ENCODE measurements around the gene ARRB1. TPM values are rescaled to one million over a fixed set of nuclear protein-coding genes. Genes with fewer than 3 reads are reported as not detected.
"Not testable (repeated sequence)": the region's sequence is repeated elsewhere in the genome, so short reads cannot be mapped to it uniquely, and the experiment has no call there.

ARRB1 gene
- total RNA-seq, 1 experiment from 2014 or later, result 9.1 TPM

- DNase-seq (ENCODE audit: low read depth), result peak; percentile 51
Observed at GRCh38 chr11:75371949-75372876, 20.8 kb upstream of the ARRB1 start.

- no peak for DNase-seq (ENCODE audit: low read depth)
Observed at GRCh38 chr11:75369560-75370255, 18.2 kb upstream of the ARRB1 start.

- not testable (repeated sequence) for DNase-seq (ENCODE audit: low read depth)
Observed at GRCh38 chr11:75366826-75367225, 15.4 kb upstream of the ARRB1 start.

- peak; percentile 31 for DNase-seq (ENCODE audit: low read depth)
Observed at GRCh38 chr11:75365711-75366181, 14.3 kb upstream of the ARRB1 start.

DNA sequence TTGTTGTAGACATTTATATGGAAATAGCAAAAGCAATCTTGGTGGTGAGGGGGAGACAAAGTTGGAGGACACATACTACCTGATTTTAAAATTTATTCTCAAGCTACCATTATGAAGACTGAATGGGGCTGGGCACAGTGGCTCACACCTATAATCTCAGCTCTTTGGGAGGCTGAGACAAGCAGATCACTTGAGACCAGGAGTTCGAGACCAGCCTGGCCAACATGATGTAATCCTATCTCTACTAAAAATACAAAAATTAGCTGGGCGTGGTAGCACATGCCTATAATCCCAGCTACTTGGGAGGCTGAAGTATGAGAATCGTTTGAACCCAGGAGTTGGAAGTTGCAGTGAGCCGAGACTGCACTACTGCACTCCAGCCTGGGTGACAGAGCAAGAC, 10.8 kb upstream of the ARRB1 start:
- DNase-seq (ENCODE audit: low read depth), result not testable (repeated sequence)

- no peak for DNase-seq (ENCODE audit: low read depth)
Observed at GRCh38 chr11:75356613-75357012, 5.2 kb upstream of the ARRB1 start.

GRCh38 chr11:75355051-75355450, 3.6 kb upstream of the ARRB1 start:
- no peak for DNase-seq (ENCODE audit: low read depth)

- no peak for DNase-seq (ENCODE audit: low read depth)
Observed at GRCh38 chr11:75352588-75353206, 1.2 kb upstream of the ARRB1 start.

- no peak for DNase-seq (ENCODE audit: low read depth)
Observed at GRCh38 chr11:75351791-75352587, 528 bp upstream of the ARRB1 start.

- DNase-seq (ENCODE audit: low read depth), result peak; percentile 31
Observed at GRCh38 chr11:75350743-75351540, 519 bp downstream of the ARRB1 start.

DNA sequence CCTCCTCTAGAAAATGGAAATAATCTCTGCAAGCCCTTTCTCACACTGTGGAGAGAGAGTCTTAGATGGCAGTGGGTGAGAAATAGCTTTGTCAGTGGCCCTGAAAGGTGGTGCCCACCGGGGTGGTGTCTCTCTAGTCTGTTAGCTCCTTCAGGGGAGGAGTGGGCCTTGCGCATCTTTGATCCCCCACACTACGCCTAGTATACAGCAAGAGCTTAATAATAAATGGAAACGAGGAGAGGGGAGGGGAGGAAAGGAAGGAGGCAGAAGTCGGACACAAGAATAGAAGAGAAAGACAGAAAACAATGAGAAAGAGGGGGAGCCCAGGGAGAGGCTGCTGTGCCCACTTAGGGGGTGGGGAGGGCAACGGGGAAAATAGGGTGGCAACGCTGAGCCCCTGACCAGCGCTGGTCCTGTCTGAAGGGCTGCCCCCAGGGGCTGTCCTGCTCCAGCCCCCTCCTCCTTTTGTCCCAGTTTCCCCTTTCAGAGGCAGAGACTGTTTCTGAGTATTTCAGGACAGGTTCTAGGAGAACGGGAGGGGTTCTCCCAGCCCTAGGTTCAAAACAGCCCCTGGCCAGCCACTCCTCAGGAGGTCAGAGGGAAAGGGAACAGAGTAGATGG, 1.2 kb downstream of the ARRB1 start:
- DNase-seq (ENCODE audit: low read depth), result no peak

- no peak for DNase-seq (ENCODE audit: low read depth)
Observed at GRCh38 chr11:75349521-75350116, 1.8 kb downstream of the ARRB1 start.

GRCh38 chr11:75347781-75348566, 3.5 kb downstream of the ARRB1 start:
- DNase-seq (ENCODE audit: low read depth), result peak; percentile 84

GRCh38 chr11:75346912-75347647, 4.4 kb downstream of the ARRB1 start:
- peak; percentile 67 for DNase-seq (ENCODE audit: low read depth)

DNA sequence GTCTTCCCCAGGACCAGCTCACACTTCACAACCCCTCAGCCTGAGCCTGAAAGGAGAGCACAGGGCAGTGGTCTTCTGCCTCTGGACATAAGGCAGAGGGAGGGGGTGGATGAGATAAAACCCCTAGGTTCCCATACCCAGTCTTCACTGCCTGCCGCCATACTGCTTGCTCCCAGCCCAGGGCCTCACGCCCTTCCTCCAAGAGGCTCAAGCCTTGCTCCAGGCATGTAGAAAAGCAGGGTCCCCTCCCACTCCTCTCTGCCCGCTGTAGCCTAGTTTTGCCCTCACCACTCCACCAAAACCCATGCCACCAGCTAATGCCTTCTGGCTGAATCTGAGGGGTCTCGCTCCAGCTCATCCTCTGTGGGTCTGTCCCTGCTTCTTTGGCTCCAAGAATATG, 5.2 kb downstream of the ARRB1 start:
- no peak for DNase-seq (ENCODE audit: low read depth)

- DNase-seq (ENCODE audit: low read depth), result no peak
Observed at GRCh38 chr11:75345455-75346160, 5.9 kb downstream of the ARRB1 start.

DNA sequence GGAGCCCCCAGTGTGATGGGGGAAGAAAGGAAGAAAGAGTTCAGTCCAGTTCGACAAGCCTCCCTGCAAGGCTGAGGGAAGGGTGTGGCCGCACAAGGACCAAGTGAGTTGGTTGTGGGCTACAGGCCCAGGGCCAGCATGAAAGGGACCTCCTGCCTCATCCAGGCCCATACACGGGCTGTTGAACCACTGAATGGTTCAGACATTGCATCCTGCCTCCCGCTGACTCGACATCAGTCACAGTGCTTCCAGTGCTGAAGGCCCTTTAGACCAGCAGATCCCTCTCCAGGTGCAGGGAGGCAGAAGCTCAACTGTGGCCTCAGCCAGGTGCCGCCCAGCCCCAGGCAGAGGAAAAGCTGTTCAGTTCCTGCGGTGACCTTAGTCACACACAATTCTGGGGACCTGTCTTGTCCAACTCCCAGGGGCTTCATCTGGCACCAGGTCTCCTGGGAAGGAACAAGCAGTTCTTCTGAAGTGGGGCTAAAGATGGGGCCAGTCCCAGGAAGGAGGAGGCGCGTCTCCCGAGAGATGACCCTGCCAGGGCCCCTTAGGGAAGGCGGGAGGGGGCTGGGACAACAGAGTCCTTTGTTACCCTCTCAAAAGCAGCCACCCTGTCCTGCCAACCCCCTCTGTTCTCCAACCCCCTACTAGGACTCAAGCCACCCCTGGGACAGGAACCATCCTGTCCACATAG, 6.6 kb downstream of the ARRB1 start:
- DNase-seq (ENCODE audit: low read depth), result peak; percentile 27
